Osteoblast (primary cell): ENCODE data around the gene FGD4. TPM values are rescaled to one million over a fixed set of nuclear protein-coding genes. Genes with fewer than 3 reads are reported as not detected.

Source experiments
- DNase-seq: peaks from one replicate; pipeline ENCODE4 v3.0.0; 2011; ENCODE audit warnings: low spot score, mixed read lengths; ENCODE audit not compliant: insufficient read length; ENCODE audit errors: missing footprints
- H2AFZ ChIP-seq: 2 replicates; pipeline ENCODE4 v1.6.0; 2011; ENCODE audit warnings: mild to moderate bottlenecking, low read length
- H3K27ac ChIP-seq: 2 replicates; pipeline ENCODE4 v1.5.1; 2011; ENCODE audit warnings: mild to moderate bottlenecking, low read depth, low read length, moderate library complexity
- H3K27me3 ChIP-seq: 2 replicates; pipeline ENCODE4 v1.6.0; 2012; ENCODE audit warnings: mild to moderate bottlenecking, control low read depth, inconsistent platforms, low read length, moderate library complexity; ENCODE audit not compliant: insufficient read depth
- H3K36me3 ChIP-seq: 2 replicates; pipeline ENCODE4 v1.5.1; 2011; ENCODE audit warnings: mild to moderate bottlenecking, low read length, control low read depth, moderate library complexity; ENCODE audit not compliant: insufficient read depth
- H3K4me1 ChIP-seq: 2 replicates; pipeline ENCODE4 v1.5.1; 2011; ENCODE audit warnings: mild to moderate bottlenecking, low read length, control low read depth, moderate library complexity; ENCODE audit not compliant: insufficient read depth
- H3K4me2 ChIP-seq: 2 replicates; pipeline ENCODE4 v1.6.0; 2011; ENCODE audit warnings: mild to moderate bottlenecking, low read length; ENCODE audit not compliant: insufficient read depth
- H3K4me3 ChIP-seq: fragments of 200-600 bp; sonication (generic); 3 replicates; pipeline ENCODE4 v1.5.1; 2012; ENCODE audit warnings: mild to moderate bottlenecking, low read length, inconsistent platforms; ENCODE audit not compliant: insufficient read depth
- H3K79me2 ChIP-seq: 2 replicates; pipeline ENCODE4 v1.6.0; 2012; ENCODE audit warnings: mild to moderate bottlenecking, low read length, control low read depth, inconsistent platforms; ENCODE audit not compliant: insufficient read depth
- H3K9me3 ChIP-seq: 2 replicates; pipeline ENCODE4 v1.5.1; 2011; ENCODE audit warnings: low read depth, low read length, control low read depth
- H4K20me1 ChIP-seq: 2 replicates; pipeline ENCODE4 v1.6.0; 2012; ENCODE audit warnings: mild to moderate bottlenecking, low read length, control low read depth; ENCODE audit not compliant: insufficient read depth
- total RNA-seq: library from RNA; depleted of rRNA; stranded (reverse); fragments of >200 nt; gene quantifications from 2 replicates; pipeline ENCODE4 v1.2.3, GENCODE V29; 2012
- TF ChIP-seq, protein P1 (sequence below): IDR thresholded peaks from 2 replicates; pipeline ENCODE4 v1.5.1; 2011; ENCODE audit warnings: mild to moderate bottlenecking, low read depth, low read length, moderate library complexity; ENCODE audit errors: extremely low read depth

The FGD4 gene
- total RNA-seq, 1 donor: 11.9 TPM

DNA sequence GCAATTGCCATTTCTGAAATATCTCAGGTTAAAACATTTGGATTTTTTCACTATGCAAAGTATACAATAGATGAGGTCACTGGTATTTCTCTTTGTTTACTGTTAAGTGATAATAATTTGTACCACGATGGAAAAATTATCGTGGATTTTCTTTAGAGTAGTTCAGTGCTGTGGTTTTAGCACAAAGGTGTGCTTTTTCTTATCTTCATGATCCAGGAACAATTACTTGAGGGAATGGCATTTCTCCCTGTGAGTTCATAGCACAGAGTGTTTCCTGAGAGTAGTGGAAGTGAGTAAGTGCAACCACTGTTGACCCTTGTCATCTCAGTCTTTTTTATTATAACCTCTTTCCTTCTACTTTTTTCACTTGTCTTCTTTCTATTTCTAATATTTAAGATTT lies 86.8 kb downstream of the FGD4 start:
- DNase-seq: no peak
- Histone ChIP-seq H3K4me3 (no peak overlapping the region), H3K79me2 (no peaks in the 10 kb centered on the region), H3K4me1 (no peaks in the 10 kb centered on the region), H4K20me1 (no peaks in the 10 kb centered on the region), H3K36me3 (no peaks in the 10 kb centered on the region), H2AFZ (no peak overlapping the region), H3K27me3 (no peaks in the 10 kb centered on the region), H3K27ac (no peak overlapping the region), H3K9me3 (no peaks in the 10 kb centered on the region), H3K4me2 (no peak overlapping the region)
- TF ChIP-seq, protein P1, sequence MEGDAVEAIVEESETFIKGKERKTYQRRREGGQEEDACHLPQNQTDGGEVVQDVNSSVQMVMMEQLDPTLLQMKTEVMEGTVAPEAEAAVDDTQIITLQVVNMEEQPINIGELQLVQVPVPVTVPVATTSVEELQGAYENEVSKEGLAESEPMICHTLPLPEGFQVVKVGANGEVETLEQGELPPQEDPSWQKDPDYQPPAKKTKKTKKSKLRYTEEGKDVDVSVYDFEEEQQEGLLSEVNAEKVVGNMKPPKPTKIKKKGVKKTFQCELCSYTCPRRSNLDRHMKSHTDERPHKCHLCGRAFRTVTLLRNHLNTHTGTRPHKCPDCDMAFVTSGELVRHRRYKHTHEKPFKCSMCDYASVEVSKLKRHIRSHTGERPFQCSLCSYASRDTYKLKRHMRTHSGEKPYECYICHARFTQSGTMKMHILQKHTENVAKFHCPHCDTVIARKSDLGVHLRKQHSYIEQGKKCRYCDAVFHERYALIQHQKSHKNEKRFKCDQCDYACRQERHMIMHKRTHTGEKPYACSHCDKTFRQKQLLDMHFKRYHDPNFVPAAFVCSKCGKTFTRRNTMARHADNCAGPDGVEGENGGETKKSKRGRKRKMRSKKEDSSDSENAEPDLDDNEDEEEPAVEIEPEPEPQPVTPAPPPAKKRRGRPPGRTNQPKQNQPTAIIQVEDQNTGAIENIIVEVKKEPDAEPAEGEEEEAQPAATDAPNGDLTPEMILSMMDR: no peak

DNA sequence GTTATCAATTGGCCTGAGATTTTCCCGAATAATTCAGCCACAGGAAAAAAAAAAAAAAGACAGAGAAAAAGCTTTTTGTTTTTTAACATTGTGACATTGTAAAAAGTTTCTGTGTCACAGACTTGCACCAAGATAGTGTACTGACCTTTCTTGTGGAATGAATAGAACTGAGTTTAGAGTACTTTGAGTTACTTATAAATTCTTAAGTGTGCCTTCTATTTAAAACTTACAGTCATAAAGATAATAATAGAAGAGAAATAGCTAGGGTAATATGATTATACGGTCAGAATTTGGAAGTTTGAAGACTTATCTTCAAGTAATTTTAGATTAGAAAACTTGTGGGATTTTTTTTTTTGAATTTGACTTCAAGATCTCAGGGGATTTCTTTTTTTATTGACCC lies 88.8 kb downstream of the FGD4 start:
- Histone ChIP-seq H3K27ac (no peak overlapping the region), H3K27me3 (no peaks in the 10 kb centered on the region), H3K79me2 (no peaks in the 10 kb centered on the region), H3K9me3 (no peaks in the 10 kb centered on the region), H4K20me1 (no peaks in the 10 kb centered on the region), H3K4me1 (no peaks in the 10 kb centered on the region), H2AFZ (no peak overlapping the region), H3K36me3 (no peaks in the 10 kb centered on the region), H3K4me2 (no peak overlapping the region), H3K4me3 (no peak overlapping the region)
- peak; percentile 26 for DNase-seq
- TF ChIP-seq, protein P1: no peak

DNA sequence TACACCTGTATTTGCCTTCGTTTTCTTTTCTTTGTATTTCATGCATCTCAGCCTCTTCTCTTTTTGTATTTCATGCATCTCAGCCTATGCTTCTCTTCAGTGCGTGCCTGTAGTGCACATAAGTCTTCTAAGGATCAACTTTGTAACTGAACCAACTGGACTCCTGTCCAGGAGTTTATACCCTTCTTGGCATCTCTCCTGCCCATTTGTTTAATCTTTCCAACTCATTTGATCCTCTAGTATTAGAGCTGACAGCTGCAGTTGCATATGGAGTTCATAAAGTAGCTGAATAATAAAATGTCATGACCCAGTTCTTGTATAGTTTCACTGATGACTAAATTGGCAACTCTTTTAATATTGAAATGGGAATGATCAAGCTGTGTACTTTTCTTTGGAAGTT lies 89.7 kb downstream of the FGD4 start:
- no peak overlapping the region for H2AFZ ChIP-seq
- no peaks in the 10 kb centered on the region for H3K36me3 ChIP-seq
- H3K9me3 ChIP-seq: no peaks in the 10 kb centered on the region
- no peak overlapping the region for H3K4me2 ChIP-seq
- no peak overlapping the region for H3K4me3 ChIP-seq
- no peak overlapping the region for H3K27ac ChIP-seq
- H3K27me3 ChIP-seq: no peaks in the 10 kb centered on the region
- no peaks in the 10 kb centered on the region for H4K20me1 ChIP-seq
- DNase-seq: no peak
- H3K79me2 ChIP-seq: no peaks in the 10 kb centered on the region
- H3K4me1 ChIP-seq: no peaks in the 10 kb centered on the region
- TF ChIP-seq, protein P1: no peak

DNA sequence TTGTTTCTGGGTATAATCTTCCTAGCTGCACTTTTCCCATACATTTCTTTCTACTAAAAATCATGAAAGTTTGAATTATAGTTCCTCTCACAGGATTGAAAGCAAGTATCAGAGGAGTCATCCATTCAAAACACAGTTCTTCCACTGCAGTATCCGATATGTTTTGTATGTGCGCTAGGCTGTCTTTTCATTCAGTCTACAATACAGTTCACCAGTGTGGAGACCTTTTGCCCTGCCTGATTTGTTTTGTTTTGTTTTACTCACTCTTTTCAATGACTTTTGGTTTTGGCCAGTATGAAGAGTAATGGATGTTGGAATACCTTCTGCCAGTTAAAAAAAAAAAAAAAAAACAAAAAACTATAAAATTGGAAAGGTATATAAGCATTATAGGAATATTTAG lies 91.4 kb downstream of the FGD4 start:
- Histone ChIP-seq H3K27ac (no peak overlapping the region), H3K36me3 (no peaks in the 10 kb centered on the region), H3K9me3 (no peaks in the 10 kb centered on the region), H2AFZ (no peak overlapping the region), H3K4me2 (no peak overlapping the region), H3K4me3 (no peak overlapping the region), H3K4me1 (no peaks in the 10 kb centered on the region), H4K20me1 (no peaks in the 10 kb centered on the region), H3K27me3 (no peaks in the 10 kb centered on the region), H3K79me2 (no peaks in the 10 kb centered on the region)
- TF ChIP-seq, protein P1: no peak
- no peak for DNase-seq
